Skeletal muscle tissue (tissue), 4 donors: ENCODE measurements around the gene KCNIP3. TPM values are rescaled to one million over a fixed set of nuclear protein-coding genes. Genes with fewer than 3 reads are reported as not detected.

ENCODE experiments used
- H3K27ac ChIP-seq: one replicate; pipeline ENCODE4 v1.7.0; 2013; ENCODE audit warnings: mild to moderate bottlenecking, low read depth, low read length, inconsistent platforms
- H3K27me3 ChIP-seq, 3 donors: one replicate each; pipeline ENCODE4 v1.7.0; 2013; ENCODE audit warnings: low read length in 3 of 3; ENCODE audit not compliant: control insufficient read depth in 3 of 3, insufficient read depth in 3 of 3
- H3K36me3 ChIP-seq, 3 donors: one replicate each; pipeline ENCODE4 v1.7.0; 2013; ENCODE audit warnings: low read length in 3 of 3; ENCODE audit not compliant: control insufficient read depth in 3 of 3, insufficient read depth in 3 of 3
- H3K4me1 ChIP-seq, 3 donors: one replicate each; pipeline ENCODE4 v1.7.0; 2013; ENCODE audit warnings: low read length in 3 of 3, mild to moderate bottlenecking in 3 of 3; ENCODE audit not compliant: control insufficient read depth in 3 of 3, insufficient read depth in 3 of 3
- H3K4me3 ChIP-seq, 3 donors: one replicate each; pipeline ENCODE4 v1.7.0; 2013; ENCODE audit warnings: low read length in 3 of 3
- H3K9ac ChIP-seq, 3 donors: one replicate each; pipeline ENCODE4 v1.7.0; 2013; ENCODE audit warnings: low read length in 3 of 3, mild to moderate bottlenecking in 3 of 3, moderate library complexity in 2 of 3, low read depth in 1 of 3
- H3K9me3 ChIP-seq, 3 donors: one replicate each; pipeline ENCODE4 v1.7.0; 2013; ENCODE audit warnings: low read length in 3 of 3; ENCODE audit not compliant: control insufficient read depth in 3 of 3
- total RNA-seq: library from RNA; depleted of rRNA; stranded (reverse); fragments of >200 nt; gene quantifications from one replicate; pipeline ENCODE4 v1.2.3, GENCODE V29; 2014
- donor health status: Osteomylitis.

KCNIP3 gene
- total RNA-seq, 1 donor from 2014 or later = 2.1 TPM

- no peak overlapping the region for H3K9ac ChIP-seq
- no peaks in the 10 kb centered on the region for H3K36me3 ChIP-seq
- H3K9me3 ChIP-seq = no peaks in the 10 kb centered on the region
- H3K27me3 ChIP-seq = peaks cover 46 to 80% (median 51%) of the 10 kb centered on the region in 3 donors
- no peak overlapping the region for H3K27ac ChIP-seq
- H3K4me3 ChIP-seq = no peak overlapping the region
- no peaks in the 10 kb centered on the region for H3K4me1 ChIP-seq
Measured at GRCh38 chr2:95305380-95306061, 8.4 kb downstream of the KCNIP3 start.

GRCh38 chr2:95306336-95306895 is 9.3 kb downstream of the KCNIP3 start:
- no peaks in the 10 kb centered on the region for H3K9me3 ChIP-seq
- H3K27me3 ChIP-seq = peaks cover 43 to 79% (median 50%) of the 10 kb centered on the region in 3 donors
- no peak overlapping the region for H3K27ac ChIP-seq
- H3K4me1 ChIP-seq = no peaks in the 10 kb centered on the region
- H3K4me3 ChIP-seq = no peak overlapping the region
- no peaks in the 10 kb centered on the region for H3K36me3 ChIP-seq
- no peak overlapping the region for H3K9ac ChIP-seq

- Histone ChIP-seq H3K9me3 (no peaks in the 10 kb centered on the region), H3K4me3 (no peak overlapping the region), H3K27me3 (peaks cover 40 to 79% (median 50%) of the 10 kb centered on the region in 3 donors), H3K27ac (no peak overlapping the region), H3K36me3 (no peaks in the 10 kb centered on the region), H3K4me1 (no peaks in the 10 kb centered on the region), H3K9ac (no peak overlapping the region)
Measured at GRCh38 chr2:95307036-95307435, 9.9 kb downstream of the KCNIP3 start.

DNA sequence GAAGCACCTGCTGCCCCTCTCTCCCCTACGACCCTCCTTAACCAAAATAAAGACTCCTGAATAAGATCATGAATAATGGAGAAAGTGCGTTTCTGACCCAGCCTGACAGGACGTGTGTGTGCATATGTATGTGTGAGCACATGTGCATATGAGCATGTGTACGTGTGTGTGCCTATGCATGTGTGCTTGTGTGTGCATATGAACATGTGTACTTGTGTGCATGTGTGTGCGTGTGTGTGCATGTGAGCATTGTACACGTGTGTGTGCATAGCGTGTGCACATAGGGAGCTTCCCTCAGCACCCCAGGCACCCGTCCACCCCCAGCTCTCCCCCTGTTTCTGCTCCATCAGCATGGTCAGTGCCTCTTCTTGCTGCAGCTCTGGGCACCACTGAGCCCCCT is 10.7 kb downstream of the KCNIP3 start:
- Histone ChIP-seq H3K4me1 (no peaks in the 10 kb centered on the region), H3K9me3 (no peaks in the 10 kb centered on the region), H3K27ac (no peak overlapping the region), H3K4me3 (no peak overlapping the region), H3K9ac (no peak overlapping the region), H3K27me3 (peaks cover 36 to 78% (median 45%) of the 10 kb centered on the region in 3 donors), H3K36me3 (no peaks in the 10 kb centered on the region)

- Histone ChIP-seq H3K36me3 (no peaks in the 10 kb centered on the region), H3K27me3 (peaks cover 33 to 78% (median 51%) of the 10 kb centered on the region in 3 donors), H3K9me3 (no peaks in the 10 kb centered on the region), H3K9ac (no peak overlapping the region), H3K27ac (no peak overlapping the region), H3K4me3 (no peak overlapping the region), H3K4me1 (no peaks in the 10 kb centered on the region)
Measured at GRCh38 chr2:95308426-95308990, 11.4 kb downstream of the KCNIP3 start.

DNA sequence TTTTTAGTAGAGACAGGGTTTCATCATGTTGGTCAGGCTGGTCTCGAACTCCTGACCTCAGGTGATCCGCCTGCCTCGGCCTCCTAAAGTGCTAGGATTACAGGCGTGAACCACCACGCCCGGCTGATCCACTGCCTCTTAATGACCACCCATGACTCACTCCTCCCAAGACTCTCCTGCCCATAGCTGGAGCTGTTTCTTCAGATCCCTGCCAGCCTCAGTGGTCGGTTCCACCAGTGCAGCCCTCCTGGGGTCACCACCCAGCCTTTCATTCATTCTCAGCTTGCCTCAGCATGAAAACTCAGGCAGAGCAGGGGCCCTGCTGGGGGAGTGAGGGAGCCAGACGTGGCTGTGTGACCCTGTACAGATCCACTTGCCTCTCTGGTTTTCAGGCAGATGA is 12.5 kb downstream of the KCNIP3 start:
- Histone ChIP-seq H3K9ac (no peak overlapping the region), H3K36me3 (no peaks in the 10 kb centered on the region), H3K4me3 (no peak overlapping the region), H3K27ac (no peak overlapping the region), H3K9me3 (no peaks in the 10 kb centered on the region), H3K4me1 (no peaks in the 10 kb centered on the region), H3K27me3 (peaks cover 36 to 85% (median 61%) of the 10 kb centered on the region in 3 donors)

DNA sequence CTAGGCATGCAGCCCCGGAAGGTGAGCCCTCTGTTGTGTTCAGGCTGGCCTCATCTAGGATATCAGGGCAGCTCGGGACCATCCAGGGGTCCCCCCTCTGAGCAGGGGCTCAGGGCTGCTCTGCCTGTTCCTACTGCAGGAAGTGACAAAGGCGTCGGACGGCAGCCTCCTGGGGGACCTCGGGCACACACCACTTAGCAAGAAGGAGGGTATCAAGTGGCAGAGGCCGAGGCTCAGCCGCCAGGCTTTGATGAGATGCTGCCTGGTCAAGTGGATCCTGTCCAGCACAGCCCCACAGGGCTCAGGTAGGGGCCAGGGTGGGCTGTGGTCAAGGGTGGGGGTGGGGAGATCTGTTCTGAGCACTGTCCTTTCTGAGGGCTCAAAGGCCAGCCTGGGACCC is 13.1 kb downstream of the KCNIP3 start:
- H3K27ac ChIP-seq = no peak overlapping the region
- no peaks in the 10 kb centered on the region for H3K4me1 ChIP-seq
- H3K9me3 ChIP-seq = no peaks in the 10 kb centered on the region
- H3K27me3 ChIP-seq = peaks cover 41 to 86% (median 63%) of the 10 kb centered on the region in 3 donors
- H3K36me3 ChIP-seq = no peaks in the 10 kb centered on the region
- no peak overlapping the region for H3K4me3 ChIP-seq
- no peak overlapping the region for H3K9ac ChIP-seq

DNA sequence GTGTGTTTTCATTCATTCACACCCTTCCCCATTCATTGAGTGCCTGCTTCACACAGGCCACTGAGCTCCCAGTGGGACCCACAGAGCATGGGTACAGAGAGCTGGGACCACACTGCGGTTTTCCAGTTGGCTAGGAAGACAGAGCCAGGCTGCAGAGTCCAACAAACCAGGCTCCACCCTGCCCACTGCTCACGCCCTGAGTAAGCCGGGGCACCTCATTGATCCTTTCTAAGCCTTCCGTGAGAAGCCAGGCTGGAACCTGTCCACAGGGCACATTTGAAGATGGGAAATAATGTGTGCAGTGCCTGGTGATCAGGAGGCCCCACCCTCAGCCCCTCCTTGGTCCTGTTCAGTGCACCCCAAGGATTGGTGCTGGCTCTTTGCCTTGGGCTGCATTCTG is 13.5 kb downstream of the KCNIP3 start:
- H3K27ac ChIP-seq = no peak overlapping the region
- no peak overlapping the region for H3K9ac ChIP-seq
- H3K4me1 ChIP-seq = no peaks in the 10 kb centered on the region
- H3K27me3 ChIP-seq = peaks cover 41 to 83% (median 63%) of the 10 kb centered on the region in 3 donors
- no peak overlapping the region for H3K4me3 ChIP-seq
- H3K36me3 ChIP-seq = no peaks in the 10 kb centered on the region
- no peaks in the 10 kb centered on the region for H3K9me3 ChIP-seq

- H3K27me3 ChIP-seq = peaks cover 34 to 75% (median 51%) of the 10 kb centered on the region in 3 donors
- H3K9ac ChIP-seq = no peak overlapping the region
- no peaks in the 10 kb centered on the region for H3K4me1 ChIP-seq
- no peaks in the 10 kb centered on the region for H3K36me3 ChIP-seq
- no peaks in the 10 kb centered on the region for H3K9me3 ChIP-seq
- H3K27ac ChIP-seq = no peak overlapping the region
- H3K4me3 ChIP-seq = no peak overlapping the region
Measured at GRCh38 chr2:95311815-95312542, 14.8 kb downstream of the KCNIP3 start.
